Measurements from ENCODE around the gene HNRNPA2B1.

- TF ChIP-seq POLR2A (IDR thresholded peaks at IDR 0.05) (no peak), CTCF (IDR thresholded peaks at IDR 0.05) (no peak)
Measured at GRCh38 chr7:26155531-26156375, 44.8 kb downstream of the HNRNPA2B1 start.
